SH-SY5Y (cell line): ENCODE data around the gene COPS9.

ENCODE experiments used
- GATA2 ChIP-seq: IDR thresholded peaks from 2 replicates; pipeline ENCODE4 v1.6.1; 2011; ENCODE audit warnings: mild to moderate bottlenecking, low read depth, low read length
- GATA3 ChIP-seq: IDR thresholded peaks from 2 replicates; pipeline ENCODE4 v1.6.1; 2011; ENCODE audit warnings: low read depth, mild to moderate bottlenecking, low read length, moderate library complexity

- no peak for TF ChIP-seq GATA2
- no peak for TF ChIP-seq GATA3
Measured at GRCh38 chr2:240095556-240096523, 40.3 kb downstream of the COPS9 start.
